H1 (cell line): ENCODE measurements around the gene CTNS. TPM values are rescaled to one million over a fixed set of nuclear protein-coding genes. Genes with fewer than 3 reads are reported as not detected.
A peak's percentile ranks its signal among the peaks of the same experiment; 100 is the strongest.

Experiments
- CHD2 ChIP-seq: IDR thresholded peaks from 2 replicates; pipeline ENCODE4 v1.6.1; 2012; ENCODE audit warnings: low read length, improper control_type of control experiment
- KDM5A ChIP-seq: fragments of 200-600 bp; IDR thresholded peaks from 2 replicates; pipeline ENCODE4 v1.7.1; 2012; ENCODE audit warnings: mild to moderate bottlenecking, low read length, inconsistent platforms, mixed read lengths
- PHF8 ChIP-seq: fragments of 200-600 bp; sonication (generic); conservative IDR thresholded peaks from 2 replicates; pipeline ENCODE4 v1.7.1; 2012; ENCODE audit warnings: low read depth, mild to moderate bottlenecking, inconsistent platforms, low read length, moderate library complexity
- POU5F1 ChIP-seq: IDR thresholded peaks from 2 replicates; pipeline ENCODE4 v1.6.1; 2011; ENCODE audit warnings: low read depth, mild to moderate bottlenecking, low read length, moderate library complexity
- RAD21 ChIP-seq, 2 experiments: IDR thresholded peaks in 1 of 2; conservative IDR thresholded peaks in 1 of 2; 2 replicates each; pipeline ENCODE4 v1.6.1; 2011; ENCODE audit warnings: low read depth in 2 of 2, low read length in 2 of 2, improper control_type of control experiment in 1 of 2, inconsistent platforms in 1 of 2, mild to moderate bottlenecking in 1 of 2, moderate library complexity in 1 of 2
- RBBP5 ChIP-seq: IDR thresholded peaks from 2 replicates; pipeline ENCODE4 v1.7.1; 2012; ENCODE audit warnings: low read depth, mild to moderate bottlenecking, inconsistent platforms, low read length, moderate library complexity, borderline replicate concordance
- RNF2 ChIP-seq: fragments of 200-900, 300-1000 bp; sonication (generic); IDR thresholded peaks from 2 replicates; pipeline ENCODE4 v1.7.1; 2016; ENCODE audit warnings: borderline replicate concordance, low read depth, mild to moderate bottlenecking, antibody characterized with exemption, low read length; ENCODE audit not compliant: poor library complexity, severe bottlenecking; ENCODE audit errors: missing control alignments
- SP4 ChIP-seq: IDR thresholded peaks from 2 replicates; pipeline ENCODE4 v1.6.1; 2012; ENCODE audit warnings: low read length, inconsistent platforms
- TAF7 ChIP-seq: optimal IDR thresholded peaks from 2 replicates; pipeline ENCODE3; 2011; ENCODE audit warnings: low read depth, mild to moderate bottlenecking, inconsistent platforms, low read length, moderate library complexity, borderline replicate concordance
- TBP ChIP-seq: IDR thresholded peaks from 2 replicates; pipeline ENCODE4 v1.6.1; 2011; ENCODE audit warnings: low read depth, low read length, improper control_type of control experiment
- polyA plus RNA-seq, 7 experiments: library from polyadenylated mRNA; depleted of rRNA in 3 of 7; stranded (reverse) in 5 of 7; unstranded in 2 of 7; fragments of >200 nt in 5 of 7; fragments of 200-250 nt in 2 of 7; gene quantifications; 1 replicate in 5 of 7; 2 replicates in 1 of 7; 4 replicates in 1 of 7; pipeline versions ENCODE4 v1.2.1 to v1.2.3, GENCODE V29; 2011 to 2013; ENCODE audit warnings: missing spikeins in 2 of 7, mixed read lengths in 2 of 7
- total RNA-seq: library from RNA; stranded (reverse); fragmentation: NEBNext Ultra II Directional; extraction: Animal tissue kit (Norgen Biotek cat#: 25700); gene quantifications from 2 replicates; pipeline ENCODE4 v1.2.1, GENCODE V29; 2021

CTNS gene
- total and polyA plus RNA-seq, 2 of the 8 experiments (the other 6 are each of a cell fraction or from before 2014, with no cell fraction given) = 11.6 to 12.9 TPM

- TF ChIP-seq RBBP5 (no peak), RNF2 (no peak), CHD2 (no peak), POU5F1 (no peak), PHF8 (no peak), KDM5A (no peak), SP4 (no peak), TBP (peak; percentile 77), TAF7 (no peak), RAD21 (IDR thresholded peaks at IDR 0.05 in 1 of 2, conservative IDR thresholded peaks at IDR 0.05 in 1 of 2; ENCODE audit: low read depth in 2 of 2, low read length in 2 of 2) (peak; percentile 46 to 64)
Observed at GRCh38 chr17:3691617-3692067, 55.1 kb downstream of the CTNS start (continued).
